Medulla oblongata (tissue), 1 donor: ENCODE measurements around the gene SLC35F1.

ENCODE experiments used
- DNase-seq: peaks from one replicate; pipeline ENCODE4 v3.0.0-alpha.2; 2015; ENCODE audit errors: extremely low spot score

SLC35F1 gene

GRCh38 chr6:118313762-118314161, 406.7 kb downstream of the SLC35F1 start:
- DNase-seq, result no peak

- DNase-seq, result no peak
Observed at GRCh38 chr6:118316796-118317384, 409.8 kb downstream of the SLC35F1 start.

DNA sequence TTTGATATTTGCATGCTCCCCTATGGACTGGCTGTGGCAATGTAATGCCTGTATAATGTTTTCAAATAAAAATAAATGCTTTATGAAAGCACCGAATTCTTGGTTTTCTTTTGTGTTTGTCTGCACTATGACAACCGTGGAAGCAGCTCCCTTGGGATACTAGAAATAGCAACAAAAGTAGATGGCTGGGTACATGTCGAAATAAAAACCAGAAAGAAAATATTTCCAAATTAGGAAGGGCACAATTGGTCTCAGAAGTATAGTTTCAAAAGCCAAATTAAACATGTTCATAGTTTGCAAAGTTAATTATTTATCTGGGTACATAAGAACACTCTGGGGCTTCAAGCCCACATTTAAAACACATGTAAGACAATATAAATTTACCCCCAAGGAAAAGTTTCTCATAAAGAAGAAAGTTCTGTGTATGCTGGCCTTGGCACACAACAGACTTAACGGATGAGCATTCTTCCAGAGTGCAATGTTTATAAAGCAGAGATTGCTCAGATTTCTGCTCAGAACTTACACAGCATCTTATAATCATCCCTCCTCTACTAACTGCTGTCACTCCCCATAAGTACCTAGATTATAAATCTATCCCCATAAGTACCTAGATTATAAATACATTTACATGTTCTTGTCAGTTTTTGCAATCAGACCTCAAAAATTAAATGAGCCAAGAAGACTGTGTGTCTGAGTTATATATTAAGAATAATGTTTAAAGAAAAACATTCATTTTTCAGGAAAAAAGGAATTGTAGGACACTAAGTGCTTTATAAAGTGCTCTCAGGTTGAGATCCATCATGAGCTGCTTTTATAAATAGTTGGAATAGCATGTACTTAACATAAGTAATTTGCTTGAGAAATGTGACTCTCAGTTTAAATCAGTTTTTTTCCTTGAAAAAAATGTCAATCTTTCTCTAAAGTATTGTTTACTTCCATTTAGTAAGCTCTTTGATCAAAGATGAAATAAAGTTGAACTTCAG, 410.8 kb downstream of the SLC35F1 start:
- DNase-seq, result no peak

GRCh38 chr6:118318648-118319047, 411.6 kb downstream of the SLC35F1 start:
- no peak for DNase-seq

GRCh38 chr6:118319416-118319815, 412.4 kb downstream of the SLC35F1 start:
- no peak for DNase-seq

DNA sequence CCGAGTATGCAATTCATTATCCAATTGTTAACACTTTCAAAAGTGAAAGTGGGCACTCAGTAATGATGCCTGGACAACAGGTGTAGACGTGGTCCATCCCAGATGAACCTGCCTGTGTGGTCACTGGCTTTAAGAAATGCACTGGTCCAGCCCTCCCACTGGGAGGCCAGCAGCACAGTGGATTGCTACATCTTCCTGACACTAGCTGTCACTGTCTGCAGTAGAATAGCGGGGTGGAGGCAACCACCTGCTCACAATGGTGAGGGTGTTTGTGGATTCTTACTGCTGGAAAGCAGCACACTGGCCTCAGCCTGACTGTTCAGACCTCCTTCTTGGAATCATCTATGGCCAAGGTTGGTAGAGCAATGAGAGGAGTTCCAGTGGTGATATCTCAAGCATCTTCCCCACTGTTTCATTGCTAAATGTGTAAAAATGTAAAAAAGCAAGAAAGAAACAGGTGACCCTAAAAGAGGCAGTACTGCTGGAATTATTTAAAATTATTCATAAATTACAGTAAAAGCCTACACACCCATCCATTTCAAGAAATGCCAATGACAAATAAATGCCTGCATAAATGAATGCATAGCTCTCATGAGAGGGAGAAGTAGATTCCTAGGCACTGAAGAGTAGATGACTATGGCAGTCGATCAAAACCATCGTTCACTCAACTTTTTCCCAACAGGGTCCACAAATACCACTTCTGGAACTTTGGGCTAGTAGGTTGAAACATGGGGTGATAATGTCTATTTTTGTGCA, 413.0 kb downstream of the SLC35F1 start:
- DNase-seq, result peak; percentile 54

DNA sequence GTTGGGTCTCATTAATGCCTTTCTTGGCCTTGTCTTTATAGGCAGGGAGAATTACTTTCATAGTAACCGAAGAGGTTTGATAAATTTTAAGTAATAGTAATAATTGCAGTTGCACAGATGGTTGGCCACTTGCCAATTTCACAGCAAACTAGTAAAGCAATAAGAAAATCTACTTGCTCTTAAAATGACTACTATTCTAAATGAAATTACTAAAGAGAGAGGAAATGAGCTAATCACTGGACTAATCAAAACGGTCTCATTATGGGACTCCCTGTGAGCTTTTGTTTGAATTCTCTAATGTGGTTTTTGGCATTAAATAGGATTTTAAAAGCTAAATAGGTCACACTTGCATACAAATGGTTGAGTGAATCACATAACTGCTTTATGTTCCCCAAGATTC, 413.6 kb downstream of the SLC35F1 start:
- DNase-seq, result no peak

- DNase-seq, result no peak
Observed at GRCh38 chr6:118324116-118324515, 417.1 kb downstream of the SLC35F1 start.

DNA sequence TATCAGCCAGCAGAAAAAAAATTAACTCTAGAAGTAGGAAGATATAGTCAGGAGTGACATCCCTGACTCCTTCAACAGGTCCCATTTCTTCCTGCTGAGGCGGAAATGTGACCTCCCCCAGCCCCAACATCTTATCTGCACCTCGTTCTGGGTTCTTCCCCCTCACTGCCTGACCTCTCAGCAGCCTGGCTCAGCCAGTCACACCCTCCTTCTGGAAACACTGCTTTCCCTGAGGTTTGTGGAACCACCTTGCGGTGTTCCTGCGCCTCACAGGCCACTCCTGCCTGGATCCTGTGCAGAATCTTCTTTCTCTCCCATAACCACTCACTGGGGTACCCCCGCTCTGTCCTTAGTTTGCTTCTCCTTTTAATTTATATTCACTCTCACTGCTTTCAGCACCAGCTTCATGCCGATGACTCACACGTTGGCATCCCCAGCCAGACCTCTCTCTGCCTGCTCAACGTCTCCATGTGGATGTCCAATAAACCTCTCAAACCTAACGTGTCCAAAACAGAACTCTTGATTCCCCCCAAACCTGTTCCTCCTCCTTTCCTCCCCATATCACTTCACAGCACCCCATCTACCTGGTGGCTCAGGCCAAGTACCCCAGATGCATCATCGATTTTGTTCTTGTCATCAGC, 418.3 kb downstream of the SLC35F1 start:
- DNase-seq, result no peak

- DNase-seq, result no peak
Observed at GRCh38 chr6:118326712-118327111, 419.6 kb downstream of the SLC35F1 start.

- no peak for DNase-seq
Observed at GRCh38 chr6:118327237-118327636, 420.2 kb downstream of the SLC35F1 start.

DNA sequence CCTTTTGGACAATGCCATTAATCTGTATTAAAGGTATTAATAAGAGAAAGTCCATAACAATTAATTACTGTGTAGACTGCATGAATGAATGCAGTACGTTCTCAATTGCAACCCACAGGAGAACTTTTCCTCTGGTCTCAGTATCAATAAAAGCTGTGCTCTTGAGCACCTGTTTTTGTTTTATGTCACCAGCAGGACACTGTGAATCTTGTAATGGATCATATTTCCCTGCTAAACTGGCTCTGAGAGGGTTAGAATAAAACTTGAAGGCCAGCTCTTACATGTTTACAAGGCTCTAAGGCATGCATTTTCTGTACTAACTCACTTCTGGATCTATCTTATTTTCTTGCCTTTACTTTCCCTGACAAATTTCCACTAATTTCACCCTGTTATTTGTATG, 426.7 kb downstream of the SLC35F1 start:
- no peak for DNase-seq

- no peak for DNase-seq
Observed at GRCh38 chr6:118334634-118335033, 427.6 kb downstream of the SLC35F1 start.

DNA sequence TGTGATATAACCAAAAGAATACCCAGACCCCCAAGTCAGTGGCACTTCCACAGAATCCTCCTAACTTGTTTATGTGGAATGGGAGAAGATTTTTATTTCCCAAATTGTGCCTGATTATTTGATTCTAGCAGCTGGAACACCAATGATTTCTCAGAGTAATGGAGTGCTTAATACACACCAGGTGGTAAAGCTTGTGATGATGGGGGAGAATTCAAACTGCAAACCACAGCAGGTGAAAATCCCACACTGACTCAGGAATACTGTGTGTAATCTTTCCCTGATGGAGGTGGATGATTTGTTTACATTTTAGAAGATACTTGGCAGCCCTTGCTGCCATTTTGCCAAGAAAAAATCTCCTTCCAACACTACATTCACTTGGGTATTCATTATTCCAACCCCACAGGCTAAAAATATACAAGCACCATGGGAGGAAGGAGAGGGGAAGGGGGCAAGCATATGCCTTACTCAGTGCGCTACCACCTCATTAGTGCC, 428.3 kb downstream of the SLC35F1 start:
- no peak for DNase-seq

DNA sequence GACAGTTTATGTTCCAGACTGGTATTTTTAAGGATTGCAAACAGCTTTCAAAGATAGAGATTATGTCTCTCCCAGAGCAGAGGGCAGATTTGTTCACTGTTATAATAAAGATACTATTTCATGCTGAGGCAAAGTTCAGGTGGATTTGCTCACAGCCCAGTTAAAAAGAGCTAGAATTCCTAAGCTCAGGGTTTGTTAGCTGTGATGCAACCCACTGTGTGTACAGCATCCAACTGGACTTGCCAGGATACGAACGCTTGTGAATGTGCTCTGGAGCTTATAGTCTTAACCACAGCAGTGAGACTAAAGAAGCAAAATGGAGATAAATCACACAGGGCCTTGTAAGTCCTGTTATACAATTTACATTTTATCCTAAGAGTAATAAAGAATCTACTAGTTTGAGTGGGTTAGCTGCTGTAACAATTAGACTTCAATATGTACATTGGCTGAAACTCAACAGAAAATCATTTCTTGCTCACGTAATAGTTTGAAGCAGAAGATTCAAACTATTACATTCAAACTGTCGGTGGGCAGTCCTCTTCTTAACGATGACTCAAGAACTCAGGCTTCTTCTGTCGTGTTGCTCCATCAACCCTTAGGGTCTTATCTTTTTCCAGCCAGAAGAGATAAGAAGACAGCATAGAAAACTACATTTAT, 437.1 kb downstream of the SLC35F1 start:
- DNase-seq, result no peak

DNA sequence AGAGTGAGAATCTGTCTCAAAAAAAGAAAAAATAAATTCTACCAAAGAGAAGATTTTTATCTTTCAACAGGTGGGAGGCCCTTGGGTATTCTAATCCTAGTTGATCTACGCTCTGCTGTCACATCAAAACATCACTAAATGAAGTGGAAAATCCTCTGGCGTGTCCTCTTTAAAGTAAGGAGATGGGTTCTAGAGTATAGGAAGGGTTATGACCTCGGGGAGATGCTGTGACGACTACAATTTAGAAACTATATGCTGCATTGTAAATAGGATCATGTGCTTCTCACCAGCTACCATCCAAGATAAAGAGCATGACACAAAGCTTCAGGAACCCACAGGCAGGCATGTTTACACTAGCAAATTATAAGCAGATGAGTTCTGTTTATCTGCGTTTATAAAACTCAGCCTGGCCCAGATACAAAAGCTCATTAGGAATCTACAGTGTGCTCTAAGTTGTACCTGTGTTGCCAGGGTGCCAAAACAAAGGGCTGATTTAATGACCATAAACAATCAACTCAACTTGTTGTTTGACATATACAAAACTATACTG, 443.9 kb downstream of the SLC35F1 start:
- no peak for DNase-seq

GRCh38 chr6:118353564-118353963, 446.5 kb downstream of the SLC35F1 start:
- no peak for DNase-seq

DNA sequence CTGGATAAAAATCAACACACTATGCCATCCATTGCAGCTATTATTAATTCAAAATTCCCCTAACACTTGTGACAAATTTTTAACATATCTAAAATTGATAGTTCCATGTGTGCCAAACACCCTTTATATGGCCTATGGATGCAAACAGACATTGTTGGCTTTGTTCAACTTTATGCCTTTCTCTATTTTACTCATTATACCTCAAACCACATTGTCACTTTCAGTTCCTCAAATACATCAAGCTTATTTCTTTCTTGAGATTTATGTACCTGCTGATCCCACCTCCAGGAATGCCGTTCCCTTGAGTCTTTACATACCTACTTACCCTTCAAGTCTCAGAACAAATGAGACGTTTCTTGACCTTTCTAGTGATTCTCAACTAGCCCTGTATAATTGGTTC, 447.6 kb downstream of the SLC35F1 start:
- no peak for DNase-seq

GRCh38 chr6:118356054-118356453, 449.0 kb downstream of the SLC35F1 start:
- no peak for DNase-seq

DNA sequence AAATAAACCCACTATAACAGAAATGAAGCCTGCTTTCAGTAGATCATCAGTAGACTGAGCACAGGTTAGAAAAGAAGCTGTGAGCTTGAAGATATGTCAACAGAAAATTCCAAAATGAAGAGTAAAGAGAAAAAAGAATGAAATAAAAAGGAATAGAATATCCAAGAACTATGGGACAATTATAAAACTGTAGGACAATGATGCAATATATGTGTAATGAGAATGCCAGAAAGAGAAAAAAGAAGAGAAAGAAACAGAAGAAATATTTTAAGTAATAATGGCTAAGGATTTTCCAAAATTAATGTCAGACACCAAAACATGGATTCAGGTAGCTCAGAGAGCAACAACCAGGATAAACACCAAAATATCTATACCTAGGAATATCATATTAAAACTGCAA, 449.6 kb downstream of the SLC35F1 start:
- DNase-seq, result no peak
